ENCODE results near the gene PANK1.

Gene PANK1

DNA sequence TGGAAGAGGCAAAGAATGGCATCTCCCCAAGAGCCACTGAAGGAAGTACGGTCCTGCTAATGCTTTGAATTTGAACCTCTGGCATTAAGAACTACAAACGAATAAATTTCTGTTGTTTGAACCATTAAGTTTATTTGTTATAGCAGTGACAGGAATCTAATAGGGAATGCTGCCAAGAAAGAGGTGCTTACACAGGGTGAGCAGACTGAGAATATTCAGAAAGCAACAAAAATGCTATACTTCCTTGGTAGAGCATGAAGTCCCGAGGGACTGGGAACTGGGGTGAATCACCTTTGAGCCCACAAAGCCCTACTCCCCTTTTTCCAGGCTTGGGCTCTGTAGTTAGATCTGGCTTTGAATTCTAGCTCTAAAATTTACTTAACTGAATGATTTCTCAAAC, 45.0 kb downstream of the PANK1 start:
- Histone ChIP-seq H3K4me2 (ENCODE audit: low read length) (no peak overlapping the region), H2AFZ (ENCODE audit: low read depth, low read length) (no peak overlapping the region), H3K27me3 (ENCODE audit: low read depth, low read length) (no peaks in the 10 kb centered on the region), H3K79me2 (ENCODE audit: low read length) (no peaks in the 10 kb centered on the region), H3K4me1 (ENCODE audit: low read length) (no peaks in the 10 kb centered on the region), H3K9me3 (ENCODE audit: insufficient read depth, low read length) (no peaks in the 10 kb centered on the region), H3K27ac (ENCODE audit: low read length) (no peak overlapping the region), H4K20me1 (ENCODE audit: insufficient read depth, low read length) (no peaks in the 10 kb centered on the region), H3K4me3 (ENCODE audit: low read length) (no peak overlapping the region), H3K9ac (ENCODE audit: low read length) (no peak overlapping the region), H3K36me3 (replicated peaks; ENCODE audit: low read depth, low read length) (peaks cover 9% of the 10 kb centered on the region)
- no peak for TF ChIP-seq EZH2phosphoT487 (IDR thresholded peaks at IDR 0.05; ENCODE audit: low read depth)
- TF ChIP-seq, protein P1, sequence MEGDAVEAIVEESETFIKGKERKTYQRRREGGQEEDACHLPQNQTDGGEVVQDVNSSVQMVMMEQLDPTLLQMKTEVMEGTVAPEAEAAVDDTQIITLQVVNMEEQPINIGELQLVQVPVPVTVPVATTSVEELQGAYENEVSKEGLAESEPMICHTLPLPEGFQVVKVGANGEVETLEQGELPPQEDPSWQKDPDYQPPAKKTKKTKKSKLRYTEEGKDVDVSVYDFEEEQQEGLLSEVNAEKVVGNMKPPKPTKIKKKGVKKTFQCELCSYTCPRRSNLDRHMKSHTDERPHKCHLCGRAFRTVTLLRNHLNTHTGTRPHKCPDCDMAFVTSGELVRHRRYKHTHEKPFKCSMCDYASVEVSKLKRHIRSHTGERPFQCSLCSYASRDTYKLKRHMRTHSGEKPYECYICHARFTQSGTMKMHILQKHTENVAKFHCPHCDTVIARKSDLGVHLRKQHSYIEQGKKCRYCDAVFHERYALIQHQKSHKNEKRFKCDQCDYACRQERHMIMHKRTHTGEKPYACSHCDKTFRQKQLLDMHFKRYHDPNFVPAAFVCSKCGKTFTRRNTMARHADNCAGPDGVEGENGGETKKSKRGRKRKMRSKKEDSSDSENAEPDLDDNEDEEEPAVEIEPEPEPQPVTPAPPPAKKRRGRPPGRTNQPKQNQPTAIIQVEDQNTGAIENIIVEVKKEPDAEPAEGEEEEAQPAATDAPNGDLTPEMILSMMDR (IDR thresholded peaks at IDR 0.05; ENCODE audit: low read depth, low read length) = no peak

DNA sequence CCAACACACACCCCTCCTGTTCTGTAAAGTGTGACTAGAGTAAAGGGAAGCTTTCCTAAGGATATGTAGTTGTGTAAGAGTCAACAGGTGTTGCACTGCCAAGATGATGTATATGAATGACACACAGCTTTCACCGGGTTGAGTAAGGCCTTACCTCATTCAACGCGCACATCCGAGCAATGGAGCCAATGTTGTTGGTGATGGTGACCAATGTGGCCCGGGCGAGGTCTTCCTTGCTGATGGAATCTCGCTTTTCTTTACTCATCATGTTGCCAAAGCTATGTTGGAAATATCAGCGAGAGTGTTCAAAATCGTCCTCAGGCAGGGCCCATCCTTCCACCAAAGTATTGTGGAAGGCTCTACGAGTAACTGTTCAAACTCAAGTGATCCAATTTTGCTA, 52.0 kb downstream of the PANK1 start:
- H3K27me3 ChIP-seq (ENCODE audit: low read depth, low read length) = no peaks in the 10 kb centered on the region
- no peak overlapping the region for H3K4me3 ChIP-seq (ENCODE audit: low read length)
- no peaks in the 10 kb centered on the region for H3K9me3 ChIP-seq (ENCODE audit: insufficient read depth, low read length)
- no peak overlapping the region for H3K4me2 ChIP-seq (ENCODE audit: low read length)
- no peaks in the 10 kb centered on the region for H3K4me1 ChIP-seq (ENCODE audit: low read length)
- H3K27ac ChIP-seq (ENCODE audit: low read length) = no peak overlapping the region
- H2AFZ ChIP-seq (ENCODE audit: low read depth, low read length) = no peak overlapping the region
- TF ChIP-seq EZH2phosphoT487 (IDR thresholded peaks at IDR 0.05; ENCODE audit: low read depth) = no peak
- TF ChIP-seq, protein P1 (IDR thresholded peaks at IDR 0.05; ENCODE audit: low read depth, low read length) = no peak
- no peaks in the 10 kb centered on the region for H4K20me1 ChIP-seq (ENCODE audit: insufficient read depth, low read length)
- H3K9ac ChIP-seq (ENCODE audit: low read length) = no peak overlapping the region
- peaks cover 20% of the 10 kb centered on the region for H3K36me3 ChIP-seq (replicated peaks; ENCODE audit: low read depth, low read length)
- no peaks in the 10 kb centered on the region for H3K79me2 ChIP-seq (ENCODE audit: low read length)

DNA sequence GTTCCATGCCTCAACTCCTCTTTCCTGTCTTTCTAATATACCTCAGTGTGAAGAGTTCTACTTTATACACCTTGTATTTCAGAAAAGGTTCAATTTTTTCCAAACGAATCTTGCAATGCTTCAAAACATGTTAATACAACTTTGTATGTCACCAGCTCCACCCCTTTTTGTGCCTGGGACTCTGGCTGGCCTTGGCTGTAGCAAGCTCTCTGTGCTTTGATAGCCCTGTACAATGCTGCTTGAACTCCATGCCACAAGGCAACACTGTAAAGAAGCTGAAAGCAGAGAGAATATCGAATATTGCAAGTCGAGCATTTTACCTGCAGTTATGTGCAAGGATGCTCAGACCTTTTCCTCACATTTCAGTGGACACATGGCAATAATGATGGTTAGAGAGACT, 52.5 kb downstream of the PANK1 start:
- Histone ChIP-seq H3K4me2 (ENCODE audit: low read length) (no peak overlapping the region), H3K27ac (ENCODE audit: low read length) (no peak overlapping the region), H3K9me3 (ENCODE audit: insufficient read depth, low read length) (no peaks in the 10 kb centered on the region), H4K20me1 (ENCODE audit: insufficient read depth, low read length) (no peaks in the 10 kb centered on the region), H3K27me3 (ENCODE audit: low read depth, low read length) (no peaks in the 10 kb centered on the region), H3K9ac (ENCODE audit: low read length) (no peak overlapping the region), H3K4me3 (ENCODE audit: low read length) (no peak overlapping the region), H2AFZ (ENCODE audit: low read depth, low read length) (no peak overlapping the region), H3K4me1 (ENCODE audit: low read length) (no peaks in the 10 kb centered on the region), H3K79me2 (ENCODE audit: low read length) (no peaks in the 10 kb centered on the region), H3K36me3 (replicated peaks; ENCODE audit: low read depth, low read length) (peaks cover 22% of the 10 kb centered on the region)
- TF ChIP-seq EZH2phosphoT487 (IDR thresholded peaks at IDR 0.05; ENCODE audit: low read depth) = no peak
- TF ChIP-seq, protein P1 (IDR thresholded peaks at IDR 0.05; ENCODE audit: low read depth, low read length) = no peak

DNA sequence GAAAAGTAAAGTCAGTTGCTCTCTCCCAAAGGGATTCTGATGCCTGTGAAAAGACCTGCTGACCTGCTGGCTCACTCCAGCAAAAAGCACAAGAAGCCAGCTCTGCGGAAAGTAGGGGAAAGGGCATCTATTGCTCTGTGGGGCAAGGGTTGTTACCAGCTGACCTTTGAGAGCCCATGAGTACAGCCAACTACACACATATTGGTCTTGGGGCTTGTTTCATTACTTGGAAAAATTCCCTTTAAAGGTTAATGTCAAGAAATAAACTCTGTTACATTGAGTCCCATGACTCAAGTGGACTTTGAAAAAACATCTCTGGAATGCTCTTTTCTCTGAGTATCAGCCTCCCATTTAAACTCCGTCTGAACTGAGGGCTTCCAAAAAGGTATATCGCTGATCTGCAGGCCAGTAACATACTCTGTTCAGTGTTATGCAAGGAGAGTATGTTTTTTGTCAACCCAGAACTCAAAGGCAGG, 53.2 kb downstream of the PANK1 start:
- no peaks in the 10 kb centered on the region for H3K4me1 ChIP-seq (ENCODE audit: low read length)
- H4K20me1 ChIP-seq (ENCODE audit: insufficient read depth, low read length) = no peaks in the 10 kb centered on the region
- H3K4me3 ChIP-seq (ENCODE audit: low read length) = no peak overlapping the region
- no peak overlapping the region for H3K27ac ChIP-seq (ENCODE audit: low read length)
- peaks cover 22% of the 10 kb centered on the region for H3K36me3 ChIP-seq (replicated peaks; ENCODE audit: low read depth, low read length)
- no peak overlapping the region for H3K4me2 ChIP-seq (ENCODE audit: low read length)
- H3K9ac ChIP-seq (ENCODE audit: low read length) = no peak overlapping the region
- no peak overlapping the region for H2AFZ ChIP-seq (ENCODE audit: low read depth, low read length)
- no peaks in the 10 kb centered on the region for H3K79me2 ChIP-seq (ENCODE audit: low read length)
- no peaks in the 10 kb centered on the region for H3K9me3 ChIP-seq (ENCODE audit: insufficient read depth, low read length)
- TF ChIP-seq, protein P1 (IDR thresholded peaks at IDR 0.05; ENCODE audit: low read depth, low read length) = no peak
- TF ChIP-seq EZH2phosphoT487 (IDR thresholded peaks at IDR 0.05; ENCODE audit: low read depth) = no peak
- no peaks in the 10 kb centered on the region for H3K27me3 ChIP-seq (ENCODE audit: low read depth, low read length)
